DMS 273 (cell line): ENCODE data around the gene GUCA2A.

Experiments used
- DNase-seq: peaks from one replicate; lab custom pipeline; 2025; ENCODE audit not compliant: unreplicated experiment; lab: John Stamatoyannopoulos, UW

GUCA2A gene

DNA sequence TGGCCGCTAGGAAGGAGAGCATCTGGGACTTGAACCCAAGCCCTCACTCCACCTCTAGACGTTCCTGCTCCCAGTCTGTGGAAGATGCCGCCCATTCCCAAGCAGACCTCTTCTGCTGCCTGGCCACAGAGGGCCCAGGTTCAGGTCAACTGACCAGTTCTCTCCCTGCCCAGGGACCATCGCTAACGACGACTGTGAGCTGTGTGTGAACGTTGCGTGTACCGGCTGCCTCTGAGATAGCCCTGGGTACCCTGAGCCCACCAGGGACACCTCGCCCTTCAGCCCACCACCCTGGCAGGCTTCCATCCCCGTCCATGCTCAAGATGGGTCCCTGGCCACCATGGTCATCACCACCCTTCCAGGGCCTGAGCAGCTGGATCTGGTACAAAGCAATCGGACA lies 9.2 kb downstream of the GUCA2A start:
- DNase-seq, result no peak

DNA sequence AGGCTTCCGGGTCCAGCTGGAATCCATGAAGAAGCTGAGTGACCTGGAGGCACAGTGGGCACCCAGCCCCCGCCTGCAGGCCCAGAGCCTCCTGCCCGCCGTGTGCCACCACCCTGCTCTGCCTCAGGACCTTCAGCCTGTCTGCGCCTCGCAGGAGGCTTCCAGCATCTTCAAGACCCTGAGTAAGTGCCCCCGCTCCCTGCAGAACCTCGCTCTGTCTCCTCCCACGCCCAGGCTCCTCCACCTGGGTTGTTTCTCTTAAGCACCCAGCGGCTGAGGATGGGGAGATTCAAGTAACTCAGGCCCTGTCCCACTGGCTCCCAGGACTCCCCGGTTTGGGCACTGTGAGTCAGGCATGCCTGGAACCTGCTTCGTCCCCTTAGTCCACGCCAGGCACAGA lies 9.9 kb downstream of the GUCA2A start:
- no peak for DNase-seq

DNA sequence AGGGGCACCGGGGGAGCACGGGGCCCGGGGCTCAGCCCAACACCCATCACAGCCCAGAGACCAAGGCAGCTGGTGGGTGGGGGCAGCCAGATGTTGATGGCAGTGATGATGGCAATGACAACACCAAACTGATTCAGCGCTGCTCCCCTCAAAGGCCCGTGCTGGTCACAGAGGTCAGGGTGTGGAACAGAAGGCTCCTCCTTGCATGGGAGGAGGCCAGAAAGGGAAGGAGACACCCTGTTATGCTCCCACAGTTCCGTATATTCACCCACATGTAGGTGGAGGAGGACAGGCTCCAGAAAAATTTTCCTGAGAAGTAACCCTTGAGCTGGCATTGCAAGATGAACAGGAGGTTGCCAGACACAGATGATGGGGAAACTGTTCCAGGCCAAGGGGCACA lies 10.9 kb downstream of the GUCA2A start:
- no peak for DNase-seq

DNA sequence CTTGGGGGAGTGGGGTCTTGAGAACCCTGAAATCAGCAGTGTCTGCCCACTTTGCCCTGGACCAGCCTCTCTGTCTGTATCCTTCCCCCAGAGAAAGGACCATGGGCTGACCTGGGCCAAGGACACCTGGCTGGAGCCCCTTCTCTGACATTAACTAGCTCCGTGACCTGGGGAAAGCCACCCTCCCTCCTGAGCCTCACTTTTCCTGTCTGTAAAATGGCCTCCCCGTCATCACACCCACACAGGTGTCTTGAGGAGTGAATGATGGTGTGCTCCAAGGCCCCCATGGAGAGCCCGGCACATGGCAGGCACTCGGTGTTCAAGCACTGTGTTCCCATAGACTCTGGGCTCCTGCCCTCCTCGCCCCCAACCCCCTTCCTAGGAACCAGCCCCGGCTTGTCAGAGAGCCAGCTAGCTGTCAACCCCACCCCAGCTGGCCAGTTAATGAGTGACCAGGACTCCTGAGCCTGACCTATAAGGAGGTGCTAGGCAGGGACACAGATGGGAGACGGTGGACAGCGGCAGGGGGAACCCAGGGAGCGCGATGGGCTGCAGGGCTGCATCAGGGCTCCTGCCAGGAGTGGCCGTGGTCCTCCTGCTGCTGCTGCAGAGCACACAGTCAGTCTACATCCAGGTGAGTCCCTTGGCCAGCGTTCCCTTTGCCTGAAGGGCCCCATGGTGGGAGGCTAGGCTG lies 11.5 kb downstream of the GUCA2A start, which contains the start of gene GUCA2B:
Gene GUCA2B, plus strand, starts transcription at position 504 of the 694 bp plus-strand sequence. Its CDS starts 41 bp downstream, at position 545.
- DNase-seq, result no peak

DNA sequence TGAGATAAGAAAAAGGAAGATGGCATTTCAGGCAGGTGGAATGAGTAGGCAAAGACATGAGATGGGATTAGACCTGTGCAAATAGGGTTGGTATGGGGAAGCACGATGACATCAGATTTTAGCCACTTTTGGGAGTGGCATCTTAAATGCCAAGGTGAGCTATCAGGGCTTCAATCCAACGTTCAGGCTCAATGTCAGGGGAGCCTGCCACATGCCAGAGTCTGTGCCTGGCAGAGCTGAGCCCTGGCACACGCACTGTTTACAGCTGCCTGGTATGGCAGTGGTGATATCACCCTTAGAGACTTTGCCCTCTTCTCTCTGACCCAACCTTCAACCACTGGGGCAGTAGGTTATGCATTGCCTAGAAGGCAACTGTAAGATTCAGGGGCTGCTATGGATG lies 12.4 kb downstream of the GUCA2A start:
- DNase-seq, result no peak

DNA sequence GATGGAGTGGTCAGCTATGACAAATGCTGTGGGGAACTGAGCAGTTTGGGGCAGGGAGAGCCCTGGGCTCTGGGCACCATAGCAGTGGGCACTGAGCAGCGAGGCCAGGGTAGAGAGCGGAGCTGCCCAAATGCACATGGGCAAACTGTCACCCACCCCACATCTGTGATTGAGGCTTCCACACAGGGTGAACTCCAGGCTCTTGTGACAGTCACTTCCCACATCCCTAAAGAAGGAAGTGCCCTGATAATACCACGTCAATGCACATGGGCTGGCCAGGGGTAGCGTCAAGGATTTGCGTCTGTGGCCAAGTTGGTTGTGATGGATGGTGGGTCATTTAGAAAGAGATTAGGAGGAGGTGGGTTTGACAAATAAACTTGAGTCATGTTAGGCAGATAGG lies 13.9 kb downstream of the GUCA2A start:
- no peak for DNase-seq

DNA sequence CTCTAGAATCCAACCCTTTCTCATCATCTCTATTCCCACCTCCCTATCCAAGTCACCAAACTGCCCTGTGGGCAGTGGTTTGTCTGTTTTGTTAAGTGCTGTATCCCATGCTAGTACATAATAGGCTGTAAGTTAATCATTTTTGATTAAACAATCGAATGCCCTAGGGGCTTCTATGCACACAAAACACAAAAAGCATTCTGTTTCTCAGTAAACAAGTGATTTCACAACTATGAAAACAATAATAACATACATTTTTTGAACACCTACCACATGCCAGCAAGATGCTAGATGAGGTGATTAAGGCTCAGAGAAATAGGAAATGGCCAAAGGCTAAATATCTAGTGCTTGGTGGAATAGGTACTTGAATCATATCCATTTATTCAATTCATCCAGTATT lies 16.4 kb downstream of the GUCA2A start:
- DNase-seq, result no peak

DNA sequence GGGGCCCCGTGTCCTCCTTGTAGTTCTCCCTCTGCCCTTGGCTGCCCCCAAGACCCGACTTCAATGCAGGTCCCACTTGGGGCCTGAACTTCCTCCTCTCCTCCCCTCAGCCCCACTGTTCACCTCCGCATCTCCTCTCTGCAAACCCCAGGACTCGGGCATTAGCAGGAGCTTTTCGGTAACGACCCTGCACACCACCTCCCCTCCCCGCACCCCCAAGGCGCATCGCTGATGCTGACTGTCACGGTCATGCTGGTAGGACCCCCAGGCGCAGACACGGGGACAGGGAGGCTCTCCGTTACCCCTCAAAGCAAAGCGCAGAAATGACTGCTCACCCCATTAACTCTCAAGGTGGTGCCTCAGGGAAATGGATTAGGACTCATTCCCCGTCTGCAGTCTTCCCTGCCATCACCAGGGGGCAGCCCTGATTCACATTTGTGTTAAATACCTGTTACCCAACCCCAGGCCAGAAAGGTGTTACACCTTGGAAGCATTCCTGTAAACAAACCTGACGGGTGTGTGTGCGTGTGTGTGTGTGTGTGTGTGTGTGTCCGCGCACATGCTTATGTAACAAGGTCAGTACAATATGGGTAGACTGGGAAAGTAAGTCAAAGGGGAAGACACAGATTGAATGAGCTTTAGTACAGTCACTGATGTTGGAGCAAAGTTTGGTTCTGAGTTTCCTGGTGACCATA lies 17.8 kb downstream of the GUCA2A start:
- peak; percentile 84 for DNase-seq

DNA sequence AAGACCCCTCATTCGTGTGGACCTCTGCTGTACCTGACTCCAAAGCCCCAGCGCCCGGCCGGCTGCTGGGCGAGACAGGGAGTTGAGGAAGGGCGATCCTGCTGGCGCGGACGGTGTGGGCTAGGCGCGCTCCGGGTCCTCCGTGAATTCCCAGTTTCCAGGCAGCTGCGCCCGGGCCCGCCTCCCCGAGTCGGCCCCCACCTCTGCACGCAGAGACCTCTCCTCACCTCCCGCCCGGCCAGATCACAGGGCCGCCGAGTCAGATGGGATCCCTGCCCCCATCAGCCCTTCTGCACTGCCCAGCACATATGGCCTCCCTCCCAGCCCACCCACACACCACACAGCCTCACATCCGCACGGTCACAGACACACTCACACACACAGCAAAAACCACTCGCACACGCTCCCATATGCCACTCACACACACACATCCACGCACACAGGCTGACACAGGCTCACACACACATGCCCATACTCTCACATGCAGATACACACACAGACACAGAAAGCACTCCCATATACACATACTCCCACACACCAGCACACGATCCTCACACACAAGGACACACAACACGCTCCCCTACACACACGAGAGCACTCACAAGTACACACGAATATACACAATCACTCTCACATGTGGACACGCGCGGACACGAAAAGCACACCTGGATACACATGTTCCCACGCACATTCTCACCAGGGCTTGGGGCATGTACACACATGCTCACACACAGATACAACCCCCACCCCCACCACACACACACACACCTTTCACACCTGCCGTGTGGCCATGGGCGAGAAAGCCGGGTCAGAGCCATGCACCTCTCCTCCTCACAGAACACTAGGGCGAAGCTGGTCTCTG lies 18.6 kb downstream of the GUCA2A start:
- DNase-seq, result no peak

DNA sequence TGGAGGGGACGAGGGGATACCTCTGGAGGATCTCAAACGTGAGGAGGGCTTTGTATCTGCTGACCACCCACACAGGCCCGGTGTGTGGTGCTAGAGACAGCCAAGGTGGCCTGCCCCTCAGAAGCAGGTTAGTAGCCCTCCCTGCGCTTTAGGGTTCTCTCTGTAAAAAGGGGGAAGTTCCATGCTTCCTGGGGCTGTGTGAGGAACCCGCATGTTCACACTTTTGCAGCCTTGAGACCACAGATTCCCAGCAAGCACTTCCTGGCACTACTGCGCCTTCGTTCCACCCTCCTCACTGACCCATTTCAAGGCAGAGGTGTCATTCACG lies 19.2 kb downstream of the GUCA2A start:
- no peak for DNase-seq

DNA sequence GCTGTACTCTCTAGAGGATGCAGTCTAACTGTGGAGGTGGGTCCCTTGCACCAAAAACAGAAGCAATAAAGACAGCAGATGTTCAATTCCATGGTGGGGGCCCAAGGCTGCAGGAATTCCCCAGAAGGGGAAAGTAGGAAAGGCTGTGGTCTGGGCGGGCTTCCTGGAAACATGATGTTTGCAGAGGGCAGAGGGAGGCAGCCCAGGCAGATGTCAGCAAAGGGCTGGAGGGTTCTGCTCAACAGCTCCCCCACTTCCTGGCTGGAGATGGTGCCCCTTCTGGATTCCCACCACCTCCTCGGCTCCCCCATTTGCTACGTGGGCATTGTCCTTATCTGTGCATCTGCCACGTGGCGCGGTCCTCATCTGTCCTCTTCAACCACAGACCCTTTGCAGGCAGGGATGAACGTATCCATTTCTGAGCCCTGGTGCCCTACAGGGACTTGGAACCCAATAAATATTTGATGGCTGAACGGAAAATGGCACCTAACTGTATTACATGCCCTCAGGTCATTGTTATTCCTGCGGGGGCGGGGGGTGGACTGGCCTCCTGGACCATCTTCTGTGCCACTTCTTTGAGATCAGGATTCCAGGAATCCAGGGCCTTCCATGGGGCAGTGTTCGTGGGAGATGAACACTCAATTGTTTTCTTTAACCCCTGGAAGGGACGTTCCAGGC lies 19.7 kb downstream of the GUCA2A start:
- DNase-seq, result peak; percentile 61

DNA sequence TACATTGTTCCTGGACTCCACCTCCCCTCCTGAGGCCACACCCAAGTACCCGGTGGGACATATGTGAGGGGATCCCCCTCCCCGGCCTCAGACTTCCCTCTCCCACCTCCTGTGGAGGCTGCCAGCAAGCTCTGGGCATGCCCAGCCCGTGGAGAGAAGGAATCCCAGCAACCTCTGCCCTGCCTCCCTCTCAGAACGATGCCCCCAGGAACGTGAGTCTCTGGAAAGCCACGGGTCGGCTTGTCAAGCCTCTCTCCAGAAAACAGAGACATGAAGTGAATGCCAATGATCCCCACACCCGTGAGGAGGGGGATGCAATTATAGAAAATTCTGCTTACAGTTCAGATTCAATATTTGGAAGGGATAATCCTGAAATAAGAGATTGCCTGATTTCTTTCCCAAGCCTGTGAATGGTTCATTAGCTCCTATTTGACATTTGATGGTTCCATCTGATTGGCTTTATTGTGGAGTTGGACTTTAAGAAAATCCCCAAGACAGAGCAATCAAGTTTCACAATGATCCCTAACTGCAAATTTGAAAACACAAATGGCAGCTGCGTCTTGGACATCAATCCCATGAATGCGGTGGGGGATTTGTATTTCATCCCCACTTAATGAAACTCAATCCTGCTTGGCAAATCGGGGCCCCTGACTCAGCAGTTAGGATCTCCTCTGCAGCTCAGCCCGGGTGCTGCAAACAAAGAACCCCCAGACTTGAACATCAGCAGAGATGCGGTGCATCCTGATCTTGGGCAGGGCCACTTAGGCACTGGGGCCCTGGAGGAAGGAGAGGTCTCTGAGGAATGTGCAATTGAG lies 20.4 kb downstream of the GUCA2A start:
- DNase-seq, result peak; percentile 48

DNA sequence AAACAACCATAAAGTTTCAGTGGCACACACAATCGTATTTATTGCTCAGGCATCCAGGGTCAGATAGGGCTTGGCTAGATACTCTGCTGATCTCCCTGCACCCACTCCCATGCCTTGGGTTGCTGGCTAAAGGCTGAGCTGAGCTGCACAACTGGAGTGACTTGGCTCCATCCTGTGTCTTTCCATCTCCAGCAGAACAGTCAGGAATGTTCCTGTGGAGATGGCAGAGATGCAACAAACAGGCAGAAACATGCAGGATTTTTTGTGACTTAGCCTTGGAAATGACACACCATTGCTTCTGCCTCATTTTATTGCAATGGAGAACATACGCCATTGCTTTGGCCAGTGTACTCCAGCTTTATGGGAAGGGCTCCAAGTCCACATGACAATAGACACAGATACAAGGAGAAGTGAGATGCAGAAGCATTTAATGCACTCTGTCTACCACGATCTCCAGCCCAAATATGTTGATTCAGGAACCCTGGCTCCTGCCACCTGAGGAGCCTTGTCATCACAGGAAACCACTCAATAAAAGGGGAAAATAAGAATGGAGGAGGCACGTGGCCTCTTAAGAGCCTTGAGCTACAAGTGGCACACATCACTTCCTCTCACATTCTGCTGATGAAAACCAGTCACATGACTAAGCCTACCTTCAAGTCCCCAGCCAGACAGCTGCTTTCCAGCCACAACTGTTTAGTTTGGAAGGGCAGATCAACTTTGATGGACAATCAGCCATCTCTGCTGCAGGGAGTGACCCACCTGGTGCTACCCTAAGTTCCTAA lies 21.5 kb downstream of the GUCA2A start:
- DNase-seq, result no peak

DNA sequence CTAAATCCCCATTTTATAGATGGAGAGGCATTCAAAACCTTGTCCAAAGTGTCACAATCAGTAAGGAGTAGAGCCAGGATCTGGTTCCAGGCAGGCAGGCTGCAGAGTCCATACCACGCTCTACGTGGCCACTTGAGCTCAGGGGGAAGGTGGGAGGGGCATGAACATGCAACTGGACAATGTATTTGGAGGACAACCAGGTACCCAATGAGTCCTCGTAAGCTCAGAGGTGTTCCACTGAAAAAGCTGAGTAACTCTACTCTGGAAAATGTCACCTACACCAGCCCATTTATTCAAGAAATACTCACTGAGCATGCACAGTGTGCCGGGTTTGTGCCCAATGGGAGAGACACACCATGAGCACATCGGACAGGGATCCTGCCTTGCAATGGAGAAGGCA lies 22.6 kb downstream of the GUCA2A start:
- no peak for DNase-seq

DNA sequence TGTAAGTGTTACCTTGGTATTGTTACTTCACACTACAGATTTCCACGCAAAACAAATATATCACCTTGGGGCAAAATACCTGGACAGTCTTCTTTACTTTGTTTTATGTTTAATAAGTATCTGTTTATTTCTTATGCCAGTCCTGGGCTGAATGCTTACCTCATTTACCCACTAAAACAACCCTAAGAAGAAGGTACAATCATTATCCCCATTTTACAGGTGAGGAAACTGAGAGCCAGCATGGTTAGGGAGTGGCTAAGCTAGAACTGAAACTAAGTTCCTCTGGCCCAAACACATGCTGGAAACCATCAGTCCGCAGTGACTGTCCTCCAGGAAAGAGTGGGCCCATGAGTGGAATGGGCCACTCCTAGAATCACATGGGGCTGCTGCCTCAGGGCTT lies 24.4 kb downstream of the GUCA2A start:
- no peak for DNase-seq

DNA sequence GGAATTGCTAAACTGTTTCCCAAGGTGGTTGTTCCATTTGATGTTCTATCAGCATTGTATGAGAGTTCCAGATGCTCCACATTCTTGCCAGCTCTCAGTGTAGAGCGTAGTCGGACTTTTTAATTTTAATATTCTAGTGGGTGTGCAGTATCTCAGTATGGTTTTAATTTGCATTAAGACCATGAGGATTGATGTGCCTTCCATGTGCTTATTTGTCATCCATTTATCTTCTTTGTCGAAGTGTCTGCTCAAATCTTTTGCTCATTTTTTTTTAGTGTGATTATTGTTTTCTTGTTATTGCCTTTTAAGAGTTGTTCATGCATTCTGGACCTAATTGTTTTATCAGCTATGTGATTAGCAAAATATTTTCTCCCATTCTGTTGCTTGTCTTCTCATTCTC lies 25.1 kb downstream of the GUCA2A start:
- DNase-seq, result no peak

DNA sequence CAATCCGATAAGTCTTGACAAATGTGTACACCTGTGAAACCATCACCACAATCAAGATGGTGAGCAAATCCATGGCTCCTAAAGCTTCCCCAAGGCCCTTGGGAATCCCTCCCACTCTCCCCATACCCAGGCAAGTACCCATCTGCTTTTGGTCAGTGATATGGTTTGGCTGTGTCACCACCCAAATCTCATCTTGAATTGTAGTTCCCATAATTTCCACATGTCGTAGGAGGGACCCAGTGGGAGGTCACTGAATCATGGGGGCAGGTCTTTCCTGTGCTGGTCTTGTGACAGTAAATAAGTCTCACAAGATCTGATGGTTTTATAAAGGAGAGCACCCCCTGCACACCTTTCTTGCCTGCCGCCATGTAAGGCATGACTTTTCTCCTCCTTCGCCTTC lies 26.0 kb downstream of the GUCA2A start:
- no peak for DNase-seq

DNA sequence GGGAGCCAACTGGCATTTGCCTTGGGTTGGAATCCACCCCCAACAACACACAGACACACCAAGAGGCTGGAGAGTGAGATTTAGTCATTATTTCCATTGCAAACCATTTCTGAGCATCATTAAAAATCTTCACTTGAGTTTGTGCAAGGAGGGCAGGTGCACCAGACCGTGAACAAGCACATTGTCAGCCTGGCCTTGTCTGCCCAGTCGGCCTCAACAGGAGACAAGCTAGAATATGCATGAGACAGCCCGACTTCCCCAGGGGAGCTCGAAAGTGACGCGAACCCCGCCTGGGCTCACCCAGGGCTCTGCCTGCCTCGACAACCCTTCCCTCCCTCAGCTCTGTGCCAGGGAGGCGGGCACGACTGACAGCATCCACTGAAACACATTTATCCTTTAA lies 26.8 kb downstream of the GUCA2A start:
- peak; percentile 22 for DNase-seq

DNA sequence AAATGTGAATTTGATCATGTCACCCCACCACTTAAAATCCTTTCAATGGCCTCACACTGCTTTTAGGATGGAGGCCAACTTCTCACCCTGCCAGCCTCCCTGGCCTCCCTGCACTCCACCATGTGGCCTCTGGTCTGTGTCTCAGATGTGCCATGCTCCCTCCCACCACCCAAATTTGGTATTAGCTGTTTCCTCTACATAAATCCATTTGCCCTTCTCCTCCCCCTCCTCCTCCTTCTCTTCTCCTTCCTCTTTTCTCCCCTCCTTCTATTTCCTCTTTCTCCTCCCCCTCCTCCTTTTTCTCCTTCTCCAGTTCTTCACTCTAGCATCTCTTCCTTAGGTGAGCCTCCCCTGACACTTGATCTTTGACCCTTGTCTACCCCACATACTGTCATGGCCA lies 28.1 kb downstream of the GUCA2A start:
- DNase-seq, result no peak

DNA sequence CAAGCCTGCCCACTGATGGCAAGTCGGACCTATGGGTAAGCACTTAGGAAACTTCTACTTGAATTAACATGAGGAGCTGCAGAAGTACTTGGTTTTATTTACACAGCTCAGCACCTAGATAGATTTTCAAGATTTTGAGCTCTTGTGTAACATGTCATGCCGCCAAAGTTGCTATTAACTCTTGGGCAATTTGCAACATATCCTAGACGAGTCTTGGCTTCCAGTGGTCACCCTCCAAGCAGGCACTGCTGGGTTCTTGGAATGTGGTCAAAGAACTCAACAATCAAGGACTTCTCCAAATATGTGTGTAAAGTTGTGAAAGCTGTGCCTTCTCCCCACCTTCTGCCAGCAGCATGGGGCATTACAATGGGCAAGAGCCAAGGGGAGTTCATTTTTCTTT lies 29.1 kb downstream of the GUCA2A start:
- DNase-seq, result no peak
